Cardiac muscle cell (in vitro differentiated cells and primary cell): ENCODE results near the gene CCM2. TPM values are rescaled to one million over a fixed set of nuclear protein-coding genes. Genes with fewer than 3 reads are reported as not detected.
"Not testable (repeated sequence)": the region's sequence is repeated elsewhere in the genome, so short reads cannot be mapped to it uniquely, and the experiment has no call there.

Experiments used
- DNase-seq, 2 donors: peaks; one replicate each; pipeline versions ENCODE4 v3.0.0 to v3.0.0-alpha.2; 2010 to 2017; ENCODE audit warnings: low read depth in 1 of 2, low spot score in 1 of 2
- H3K27ac ChIP-seq: fragments of 200-600 bp; sonication (generic); 2 replicates; pipeline ENCODE4 v1.5.1; 2016
- H3K27me3 ChIP-seq: fragments of 200-600 bp; sonication (generic); 2 replicates; pipeline ENCODE4 v1.6.0; 2016; ENCODE audit warnings: control low read depth
- H3K36me3 ChIP-seq: fragments of 200-600 bp; sonication (generic); 2 replicates; pipeline ENCODE4 v1.5.1; 2016; ENCODE audit warnings: control low read depth
- H3K4me1 ChIP-seq: fragments of 200-600 bp; sonication (generic); 2 replicates; pipeline ENCODE4 v1.8.1; 2017; ENCODE audit warnings: low read depth, mild to moderate bottlenecking, mixed run types
- H3K4me3 ChIP-seq: fragments of 200-600 bp; sonication (generic); 2 replicates; pipeline ENCODE4 v1.5.1; 2016; ENCODE audit warnings: mild to moderate bottlenecking
- H3K9me3 ChIP-seq: fragments of 200-600 bp; sonication (generic); 2 replicates; pipeline ENCODE4 v1.5.1; 2017; ENCODE audit warnings: low read depth, mild to moderate bottlenecking, control low read depth
- polyA plus RNA-seq: library from polyadenylated mRNA; unstranded; fragments of >200 nt; fragmentation: Nextera tagmentation; extraction: Ambion mirVana; gene quantifications from 2 replicates; pipeline ENCODE4 v1.2.1, GENCODE V29; 2016
- total RNA-seq: library from RNA; depleted of rRNA; stranded (reverse); fragments of >200 nt; gene quantifications from 2 replicates; pipeline ENCODE4 v1.2.3, GENCODE V29; 2016
- TF ChIP-seq, protein P1 (sequence below): IDR thresholded peaks from 2 replicates; pipeline ENCODE4 v1.5.1; 2012; ENCODE audit warnings: low read depth, mild to moderate bottlenecking, low read length

CCM2 gene
- total and polyA plus RNA-seq, 2 experiments from 2014 or later: 38.3 to 65.7 TPM

DNA sequence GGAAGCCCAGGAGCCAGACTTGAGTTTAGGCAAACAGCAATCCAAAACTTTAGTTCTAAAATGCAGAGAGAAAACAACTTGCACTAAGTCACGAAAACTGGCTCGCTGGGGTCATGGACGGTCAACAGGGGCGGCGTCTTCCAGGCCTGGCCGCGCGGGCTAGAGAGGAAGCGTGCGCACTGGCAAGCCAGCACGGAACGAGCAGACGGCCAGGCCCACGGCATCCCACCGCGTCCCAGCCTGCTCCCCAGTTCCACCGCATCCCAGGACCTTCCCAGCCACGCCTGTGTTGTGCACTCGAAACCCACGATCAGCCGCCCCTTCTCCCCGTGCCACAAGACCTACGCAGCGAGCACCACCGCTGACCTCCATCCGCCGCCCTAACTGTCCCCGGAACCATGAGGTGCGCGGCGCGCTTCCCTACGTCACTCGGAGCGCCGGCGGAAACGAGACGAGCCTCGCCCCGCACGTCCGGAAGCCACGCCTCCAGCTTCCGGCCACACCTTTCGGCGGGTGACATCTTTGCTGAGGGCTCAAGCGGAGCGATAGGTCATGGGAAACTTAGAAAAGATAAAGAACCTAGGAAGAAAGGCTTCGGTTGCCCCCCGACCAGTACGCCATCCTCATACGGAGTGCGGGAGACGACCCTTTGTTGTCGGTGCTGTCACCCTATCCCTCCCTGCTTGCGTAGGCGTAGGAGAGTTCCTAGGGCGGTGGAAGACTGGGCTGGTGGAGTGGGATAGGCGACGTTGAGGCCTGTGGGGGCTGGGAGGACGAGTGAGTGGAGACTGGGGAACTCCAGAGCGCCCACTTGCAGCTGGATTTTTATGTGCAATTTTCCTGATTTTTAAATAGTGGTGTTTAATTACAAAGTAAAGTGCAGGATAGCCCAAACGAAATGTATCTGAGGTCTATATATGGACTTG, 111.6 kb downstream of the CCM2 start, which contains the start of gene TBRG4:
Gene TBRG4 (minus strand): TSS at position 400 of the 926 bp plus-strand sequence. CDS start 2,460 bp downstream, outside the sequence.
- H3K9me3 ChIP-seq: no peaks in the 10 kb centered on the region
- H3K27ac ChIP-seq: peak within 1 kb of the TSS; percentile 97
- peak; percentile 97 for DNase-seq
- peak within 1 kb of the TSS; percentile 78 for H3K4me3 ChIP-seq
- peaks cover 19% of the 10 kb centered on the region for H3K36me3 ChIP-seq
- no peaks in the 10 kb centered on the region for H3K4me1 ChIP-seq
- peaks cover 28% of the 10 kb centered on the region for H3K27me3 ChIP-seq
- TF ChIP-seq, protein P1, sequence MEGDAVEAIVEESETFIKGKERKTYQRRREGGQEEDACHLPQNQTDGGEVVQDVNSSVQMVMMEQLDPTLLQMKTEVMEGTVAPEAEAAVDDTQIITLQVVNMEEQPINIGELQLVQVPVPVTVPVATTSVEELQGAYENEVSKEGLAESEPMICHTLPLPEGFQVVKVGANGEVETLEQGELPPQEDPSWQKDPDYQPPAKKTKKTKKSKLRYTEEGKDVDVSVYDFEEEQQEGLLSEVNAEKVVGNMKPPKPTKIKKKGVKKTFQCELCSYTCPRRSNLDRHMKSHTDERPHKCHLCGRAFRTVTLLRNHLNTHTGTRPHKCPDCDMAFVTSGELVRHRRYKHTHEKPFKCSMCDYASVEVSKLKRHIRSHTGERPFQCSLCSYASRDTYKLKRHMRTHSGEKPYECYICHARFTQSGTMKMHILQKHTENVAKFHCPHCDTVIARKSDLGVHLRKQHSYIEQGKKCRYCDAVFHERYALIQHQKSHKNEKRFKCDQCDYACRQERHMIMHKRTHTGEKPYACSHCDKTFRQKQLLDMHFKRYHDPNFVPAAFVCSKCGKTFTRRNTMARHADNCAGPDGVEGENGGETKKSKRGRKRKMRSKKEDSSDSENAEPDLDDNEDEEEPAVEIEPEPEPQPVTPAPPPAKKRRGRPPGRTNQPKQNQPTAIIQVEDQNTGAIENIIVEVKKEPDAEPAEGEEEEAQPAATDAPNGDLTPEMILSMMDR: peak; percentile 43

DNA sequence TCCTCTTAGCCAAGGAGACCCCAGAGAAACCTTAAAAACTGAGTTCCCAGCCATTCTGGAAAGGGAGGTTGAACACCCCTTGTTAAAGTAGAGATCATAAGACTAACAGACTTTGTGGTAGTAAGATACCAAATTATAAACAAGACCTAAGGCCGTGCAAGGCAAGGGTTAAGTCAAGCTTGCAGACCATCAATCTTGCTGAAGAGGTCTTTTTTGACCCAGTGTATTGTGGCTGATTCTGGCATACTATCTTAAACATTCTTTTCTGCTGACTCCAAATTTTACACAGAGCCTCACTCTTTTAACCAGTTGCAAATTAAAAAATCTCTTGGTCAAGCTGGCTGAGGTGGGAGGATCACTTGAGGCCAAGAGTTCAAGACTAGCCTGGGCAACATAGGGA, 112.6 kb downstream of the CCM2 start:
- Histone ChIP-seq H3K4me3 (no peak overlapping the region), H3K36me3 (peaks cover 14% of the 10 kb centered on the region), H3K27me3 (peaks cover 39% of the 10 kb centered on the region), H3K4me1 (no peaks in the 10 kb centered on the region), H3K9me3 (no peaks in the 10 kb centered on the region), H3K27ac (peak overlapping the region; percentile 97)
- TF ChIP-seq, protein P1: no peak
- peak in 1 of 2 donors; percentile 33 for DNase-seq

DNA sequence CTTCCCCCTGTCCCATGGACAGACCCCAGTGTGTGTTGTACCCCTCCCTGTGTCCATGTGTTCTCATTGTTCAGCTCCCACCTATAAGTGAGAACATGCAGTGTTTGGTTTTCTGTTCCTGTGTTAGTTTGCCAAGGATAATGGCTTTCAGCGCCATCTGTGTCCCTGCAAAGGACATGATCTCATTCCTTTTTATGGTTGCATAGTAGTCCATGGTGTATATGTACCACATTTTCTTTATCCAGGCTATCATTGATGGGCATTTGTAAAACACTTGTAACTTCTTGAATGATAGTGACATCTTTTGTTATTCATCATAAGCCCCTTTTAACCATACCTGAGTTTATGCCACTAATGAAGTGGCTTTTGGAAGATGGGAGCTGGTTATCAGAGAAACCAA, 114.3 kb downstream of the CCM2 start:
- not testable (repeated sequence) for H3K4me1 ChIP-seq, DNase-seq, H3K27ac ChIP-seq, H3K4me3 ChIP-seq, H3K36me3 ChIP-seq, H3K9me3 ChIP-seq
- peaks cover 39% of the 10 kb centered on the region for H3K27me3 ChIP-seq

DNA sequence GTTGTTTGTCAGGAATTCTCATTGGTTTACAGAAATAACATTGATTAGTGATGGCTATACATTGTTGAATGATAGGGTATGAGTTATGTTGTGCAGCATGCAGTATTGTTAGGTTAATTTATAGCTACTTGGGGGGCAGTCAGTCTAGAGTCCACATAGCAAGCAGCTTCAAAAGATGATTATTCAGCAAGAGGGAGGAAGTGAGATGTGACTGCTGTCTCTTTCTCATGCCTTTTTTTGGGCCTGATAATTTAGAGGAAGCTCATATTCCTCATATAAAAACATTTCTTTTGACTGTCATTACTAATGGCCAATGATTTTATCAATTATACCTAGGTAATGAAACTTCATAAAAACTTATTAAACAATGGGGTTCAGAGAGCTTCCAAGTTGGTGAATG, 114.9 kb downstream of the CCM2 start:
- no peak for DNase-seq
- peaks cover 39% of the 10 kb centered on the region for H3K27me3 ChIP-seq
- no peaks in the 10 kb centered on the region for H3K36me3 ChIP-seq
- no peaks in the 10 kb centered on the region for H3K4me1 ChIP-seq
- H3K4me3 ChIP-seq: no peak overlapping the region
- H3K9me3 ChIP-seq: no peaks in the 10 kb centered on the region
- TF ChIP-seq, protein P1: no peak
- no peak overlapping the region for H3K27ac ChIP-seq

DNA sequence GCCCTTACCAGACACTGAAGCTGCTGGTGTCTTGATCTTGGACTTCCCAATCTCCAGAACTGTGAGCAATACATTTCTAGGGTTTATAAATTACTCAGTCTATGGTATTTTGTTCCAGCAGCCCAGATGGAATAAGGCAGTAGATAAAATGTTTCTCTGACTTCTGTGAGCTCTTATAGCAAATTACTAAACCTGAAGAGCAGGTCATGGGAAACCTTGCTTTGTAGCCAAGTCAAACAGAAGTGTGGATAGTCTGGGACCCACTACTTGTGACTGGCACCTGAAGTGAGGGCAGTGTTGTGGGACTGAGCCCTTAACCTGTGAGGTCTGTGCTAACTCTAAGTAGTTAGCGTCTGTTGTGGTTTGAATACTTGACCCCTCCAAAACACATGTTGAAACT, 116.0 kb downstream of the CCM2 start:
- TF ChIP-seq, protein P1: no peak
- no peak overlapping the region for H3K4me3 ChIP-seq
- no peaks in the 10 kb centered on the region for H3K36me3 ChIP-seq
- no peaks in the 10 kb centered on the region for H3K4me1 ChIP-seq
- H3K27me3 ChIP-seq: peaks cover 39% of the 10 kb centered on the region
- H3K9me3 ChIP-seq: no peaks in the 10 kb centered on the region
- DNase-seq: no peak
- H3K27ac ChIP-seq: no peak overlapping the region

DNA sequence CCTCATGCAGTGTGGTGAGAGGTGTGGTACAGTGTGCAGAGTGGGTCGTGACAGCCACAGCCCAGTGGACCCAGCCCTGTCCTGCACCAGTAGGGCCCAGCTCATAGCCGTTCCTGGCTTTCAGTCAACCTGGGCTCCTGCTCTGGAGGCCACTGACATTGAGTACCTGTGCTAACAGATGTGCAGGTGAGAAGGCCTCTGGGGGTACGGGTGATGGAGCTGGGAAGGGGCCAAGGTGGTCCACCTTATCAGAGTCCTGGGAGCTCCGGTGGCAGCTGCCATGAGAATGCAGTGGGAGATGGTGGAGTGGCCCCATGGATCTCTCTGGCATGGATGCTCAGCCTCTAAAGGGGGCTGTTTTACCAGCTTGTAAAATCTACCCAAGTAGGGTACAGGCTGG, 117.6 kb downstream of the CCM2 start:
- Histone ChIP-seq H3K36me3 (no peaks in the 10 kb centered on the region), H3K9me3 (no peaks in the 10 kb centered on the region), H3K27ac (no peak overlapping the region), H3K27me3 (peaks cover 39% of the 10 kb centered on the region), H3K4me1 (no peaks in the 10 kb centered on the region), H3K4me3 (no peak overlapping the region)
- DNase-seq: no peak
- TF ChIP-seq, protein P1: no peak
